IMR-90 (cell line): Measurements from ENCODE around the gene ILDR2. TPM values are rescaled to one million over a fixed set of nuclear protein-coding genes. Genes with fewer than 3 reads are reported as not detected.

Experiments used
- ATAC-seq: fragments of 200-7000 bp; cut with Tn5 transposase; 2 replicates; pipeline ENCODE4 v1.9.1; 2020; ENCODE audit warnings: low read depth, mild to moderate bottlenecking, moderate library complexity
- BruUV-seq: library from RNA; stranded (reverse); fragments of 400-500 nt; replicated peaks from 2 replicates; lab custom pipeline; 2021; lab: Mats Ljungman, UMichigan
- CTCF ChIA-PET: fragments of 300-600 bp; formaldehyde crosslinking; extraction: SDS; loops from one replicate; lab custom pipeline; 2021; ENCODE audit warnings: antibody characterized with exemption; lab: Yijun Ruan, JAX
- POLR2A ChIA-PET: fragments of 300-600 bp; sonication (Branson Sonifier 250); formaldehyde crosslinking; loops from one replicate; lab custom pipeline; 2022; ENCODE audit warnings: antibody characterized with exemption; ENCODE audit not compliant: unreplicated experiment; lab: Charles Lee
- DNase-seq: peaks from one replicate; pipeline ENCODE4 v3.0.0; 2013
- H2AFZ ChIP-seq: replicated peaks from 2 replicates; pipeline ENCODE3; 2013; ENCODE audit warnings: low read length, mild to moderate bottlenecking; ENCODE audit not compliant: poor library complexity
- H2AK5ac ChIP-seq: 2 replicates; pipeline ENCODE4 v1.6.1; 2013; ENCODE audit warnings: low read depth, low read length, inconsistent platforms
- H2AK9ac ChIP-seq: replicated peaks from 2 replicates; pipeline ENCODE3; 2013; ENCODE audit warnings: mild to moderate bottlenecking, low read depth, low read length, moderate library complexity; ENCODE audit not compliant: poor library complexity
- H2BK120ac ChIP-seq: 2 replicates; pipeline ENCODE4 v1.6.1; 2013; ENCODE audit warnings: low read depth, low read length, inconsistent platforms
- H2BK15ac ChIP-seq: 3 replicates; pipeline ENCODE4 v1.6.1; 2013; ENCODE audit warnings: low read depth, low read length, inconsistent platforms
- H2BK20ac ChIP-seq: 2 replicates; pipeline ENCODE4 v1.6.1; 2013; ENCODE audit warnings: low read depth, mild to moderate bottlenecking, inconsistent platforms, low read length, moderate library complexity
- H2BK5ac ChIP-seq: 2 replicates; pipeline ENCODE4 v1.6.1; 2013; ENCODE audit warnings: mild to moderate bottlenecking, low read depth, low read length, inconsistent platforms; ENCODE audit not compliant: poor library complexity, severe bottlenecking
- H3K14ac ChIP-seq: replicated peaks from 2 replicates; pipeline ENCODE4 v1.6.1; 2013; ENCODE audit warnings: low read depth, low read length, inconsistent platforms
- H3K18ac ChIP-seq: 2 replicates; pipeline ENCODE4 v1.6.1; 2013; ENCODE audit warnings: low read depth, low read length, control low read depth
- H3K23ac ChIP-seq: 2 replicates; pipeline ENCODE4 v1.6.1; 2013; ENCODE audit warnings: low read depth, low read length, inconsistent platforms
- H3K27ac ChIP-seq: 2 replicates; pipeline ENCODE4 v1.5.1; 2013; ENCODE audit warnings: mild to moderate bottlenecking, control low read depth, low read length; ENCODE audit not compliant: insufficient read depth
- H3K27me3 ChIP-seq: 2 replicates; pipeline ENCODE4 v1.6.1; 2013; ENCODE audit warnings: low read length; ENCODE audit not compliant: control insufficient read depth, insufficient read depth
- H3K36me3 ChIP-seq: 2 replicates; pipeline ENCODE4 v1.6.1; 2013; ENCODE audit warnings: low read length, mixed read lengths; ENCODE audit not compliant: control insufficient read depth, insufficient read depth
- H3K4ac ChIP-seq: 2 replicates; pipeline ENCODE4 v1.6.1; 2013; ENCODE audit warnings: low read depth, low read length, inconsistent platforms
- H3K4me1 ChIP-seq: 2 replicates; pipeline ENCODE4 v1.6.1; 2013; ENCODE audit warnings: low read length, mixed read lengths; ENCODE audit not compliant: control insufficient read depth, insufficient read depth
- H3K4me2 ChIP-seq: 2 replicates; pipeline ENCODE4 v1.6.1; 2013; ENCODE audit warnings: low read depth, mild to moderate bottlenecking, control low read depth, low read length, moderate library complexity
- H3K4me3 ChIP-seq: 2 replicates; pipeline ENCODE4 v1.5.1; 2013; ENCODE audit warnings: low read depth, mild to moderate bottlenecking, control low read depth, low read length, moderate library complexity; ENCODE audit not compliant: insufficient read depth
- H3K56ac ChIP-seq: 2 replicates; pipeline ENCODE4 v1.6.1; 2013; ENCODE audit warnings: low read length, inconsistent platforms; ENCODE audit not compliant: insufficient read depth; ENCODE audit errors: extremely low read depth
- H3K79me1 ChIP-seq, 2 experiments: 2 replicates each; pipeline ENCODE4 v1.6.1; 2013; ENCODE audit warnings: low read length in 2 of 2, inconsistent platforms in 1 of 2, low read depth in 1 of 2
- H3K9ac ChIP-seq: 2 replicates; pipeline ENCODE4 v1.6.1; 2013; ENCODE audit warnings: low read depth, low read length, control low read depth
- H3K9me1 ChIP-seq: 2 replicates; pipeline ENCODE4 v1.6.1; 2013; ENCODE audit warnings: low read length, inconsistent platforms; ENCODE audit not compliant: insufficient read depth
- H3K9me3 ChIP-seq: 2 replicates; pipeline ENCODE4 v1.6.1; 2013; ENCODE audit warnings: low read length; ENCODE audit not compliant: control insufficient read depth, insufficient read depth
- H4K20me1 ChIP-seq: 2 replicates; pipeline ENCODE4 v1.6.1; 2013; ENCODE audit warnings: low read length, inconsistent platforms; ENCODE audit not compliant: insufficient read depth
- H4K5ac ChIP-seq: 2 replicates; pipeline ENCODE4 v1.6.1; 2013; ENCODE audit warnings: mild to moderate bottlenecking, low read depth, low read length, control low read depth
- H4K8ac ChIP-seq, 2 experiments: 2 replicates each; pipeline ENCODE4 v1.6.1; 2013; ENCODE audit warnings: low read depth in 2 of 2, low read length in 2 of 2, control low read depth in 1 of 2, inconsistent platforms in 1 of 2
- H4K91ac ChIP-seq: 2 replicates; pipeline ENCODE4 v1.6.1; 2013; ENCODE audit warnings: low read depth, low read length, inconsistent platforms; ENCODE audit not compliant: insufficient read depth
- BHLHE40 ChIP-seq: fragments of 150-350 bp; IDR thresholded peaks from 2 replicates; pipeline ENCODE4 v1.6.1; 2016; ENCODE audit warnings: mild to moderate bottlenecking, low read depth, low read length
- CEBPB ChIP-seq: IDR thresholded peaks from 2 replicates; pipeline ENCODE4 v1.6.1; 2012; ENCODE audit warnings: low read depth, low read length, improper control_type of control experiment
- WGBS, 2 experiments: methylation state at CpG; one replicate each; pipeline versions ENCODE4 v1.1.5 to v1.1.7; 2013; ENCODE audit warnings: missing lambda C conversion rate in 2 of 2; ENCODE audit not compliant: insufficient read length in 1 of 2; ENCODE audit errors: extremely low coverage in 2 of 2; 5-methylcytosine and 5-hydroxymethylcytosine counted together
- dilution Hi-C: fragments of 300-500 bp; cut with HindIII; formaldehyde crosslinking; loops from one replicate; pipeline ENCODE4 v1.14.3; 2018; ENCODE audit warnings: low sequenced_read_pairs; ENCODE audit not compliant: unreplicated experiment
- in situ Hi-C: fragments of 300-500 bp; cut with MboI; formaldehyde crosslinking; loops from 3 replicates; pipeline ENCODE4 v1.14.3; 2019; ENCODE audit warnings: low sequenced_read_pairs, inconsistent platforms, mixed read lengths
- intact Hi-C: fragments of 100-400 bp; cut with micrococcal nuclease; formaldehyde crosslinking; loops from 2 replicates; pipeline ENCODE4 v1.10.0; 2022
- polyA plus RNA-seq, 3 experiments: library from polyadenylated mRNA; depleted of rRNA; stranded (reverse); fragments of >200 nt; gene quantifications; 2 replicates each; pipeline ENCODE4 v1.2.3, GENCODE V29; 2012; ENCODE audit warnings: low replicate concordance in 1 of 3
- total RNA-seq: library from RNA; depleted of rRNA; stranded (reverse); fragments of >200 nt; gene quantifications from 2 replicates; pipeline ENCODE4 v1.2.3, GENCODE V29; 2012

Gene ILDR2
- total and polyA plus RNA-seq, 2 of the 4 experiments (the other 2 are of a cell fraction), result under 0.01 TPM; not detected in 1

GRCh38 chr1:166988974-166989515 lies 13.7 kb upstream of the ILDR2 start, which contains the start of gene MAEL:
Gene MAEL (plus strand): TSS chr1:166989280. CDS start chr1:166989353, 73 bp downstream.
- in situ Hi-C loops (no loop called here), dilution Hi-C loops (no loop called here), intact Hi-C loops (no loop called here)
- Histone ChIP-seq H3K4ac (no peak within 1 kb of the TSS), H2AK9ac (no peak within 1 kb of the TSS), H4K91ac (no peak within 1 kb of the TSS), H3K79me1 (no peaks in the 10 kb centered on the region), H3K23ac (no peak within 1 kb of the TSS), H4K8ac (no peak within 1 kb of the TSS), H3K4me2 (no peak within 1 kb of the TSS), H3K9me3 (no peaks in the 10 kb centered on the region), H3K9ac (no peak within 1 kb of the TSS), H3K56ac (no peak within 1 kb of the TSS), H3K27me3 (no peaks in the 10 kb centered on the region), H3K14ac (no peak within 1 kb of the TSS), H2BK120ac (no peak within 1 kb of the TSS), H3K27ac (no peak within 1 kb of the TSS), H3K36me3 (no peaks in the 10 kb centered on the region), H2AFZ (peak within 1 kb of the TSS; percentile 23), H2BK15ac (no peak within 1 kb of the TSS), H3K4me3 (no peak within 1 kb of the TSS), H3K4me1 (no peaks in the 10 kb centered on the region), H2BK20ac (no peak within 1 kb of the TSS), H4K20me1 (no peaks in the 10 kb centered on the region), H2BK5ac (no peak within 1 kb of the TSS), H4K5ac (no peak within 1 kb of the TSS), H3K18ac (no peak within 1 kb of the TSS), H3K9me1 (no peaks in the 10 kb centered on the region), H2AK5ac (no peak within 1 kb of the TSS)
- 85% methylated on average over 15 of the region's 45 CpGs; no CpG with 5 or more reads in 1 of the 2 experiments for WGBS, 2 experiments
- no peak for DNase-seq
- TF ChIP-seq BHLHE40 (no peak), CEBPB (peak; percentile 86)
- no peak for ATAC-seq
- BruUV-seq, result no TSS peak
- ChIA-PET POLR2A (no interaction called here), CTCF (no interaction called here)
